Fibroblast of mammary gland (primary cell): ENCODE measurements around the gene TUBAL3.

ENCODE experiments used
- DNase-seq: peaks from one replicate; pipeline ENCODE4 v3.0.0-alpha.2; 2010; ENCODE audit warnings: low read depth
- H3K4me3 ChIP-seq: 2 replicates; pipeline ENCODE4 v1.5.1; 2011; ENCODE audit warnings: low read depth, mild to moderate bottlenecking, low read length, moderate library complexity; ENCODE audit not compliant: control insufficient read depth
- TF ChIP-seq, protein P1 (sequence below): conservative IDR thresholded peaks from 2 replicates; pipeline ENCODE4 v1.5.1; 2011; ENCODE audit warnings: low read depth, low read length, inconsistent platforms; ENCODE audit not compliant: control insufficient read depth, insufficient read depth

Gene TUBAL3

GRCh38 chr10:5396556-5397300 is 7.9 kb downstream of the TUBAL3 start:
- TF ChIP-seq, protein P1, sequence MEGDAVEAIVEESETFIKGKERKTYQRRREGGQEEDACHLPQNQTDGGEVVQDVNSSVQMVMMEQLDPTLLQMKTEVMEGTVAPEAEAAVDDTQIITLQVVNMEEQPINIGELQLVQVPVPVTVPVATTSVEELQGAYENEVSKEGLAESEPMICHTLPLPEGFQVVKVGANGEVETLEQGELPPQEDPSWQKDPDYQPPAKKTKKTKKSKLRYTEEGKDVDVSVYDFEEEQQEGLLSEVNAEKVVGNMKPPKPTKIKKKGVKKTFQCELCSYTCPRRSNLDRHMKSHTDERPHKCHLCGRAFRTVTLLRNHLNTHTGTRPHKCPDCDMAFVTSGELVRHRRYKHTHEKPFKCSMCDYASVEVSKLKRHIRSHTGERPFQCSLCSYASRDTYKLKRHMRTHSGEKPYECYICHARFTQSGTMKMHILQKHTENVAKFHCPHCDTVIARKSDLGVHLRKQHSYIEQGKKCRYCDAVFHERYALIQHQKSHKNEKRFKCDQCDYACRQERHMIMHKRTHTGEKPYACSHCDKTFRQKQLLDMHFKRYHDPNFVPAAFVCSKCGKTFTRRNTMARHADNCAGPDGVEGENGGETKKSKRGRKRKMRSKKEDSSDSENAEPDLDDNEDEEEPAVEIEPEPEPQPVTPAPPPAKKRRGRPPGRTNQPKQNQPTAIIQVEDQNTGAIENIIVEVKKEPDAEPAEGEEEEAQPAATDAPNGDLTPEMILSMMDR, result no peak
- H3K4me3 ChIP-seq, result no peak overlapping the region
- no peak for DNase-seq

DNA sequence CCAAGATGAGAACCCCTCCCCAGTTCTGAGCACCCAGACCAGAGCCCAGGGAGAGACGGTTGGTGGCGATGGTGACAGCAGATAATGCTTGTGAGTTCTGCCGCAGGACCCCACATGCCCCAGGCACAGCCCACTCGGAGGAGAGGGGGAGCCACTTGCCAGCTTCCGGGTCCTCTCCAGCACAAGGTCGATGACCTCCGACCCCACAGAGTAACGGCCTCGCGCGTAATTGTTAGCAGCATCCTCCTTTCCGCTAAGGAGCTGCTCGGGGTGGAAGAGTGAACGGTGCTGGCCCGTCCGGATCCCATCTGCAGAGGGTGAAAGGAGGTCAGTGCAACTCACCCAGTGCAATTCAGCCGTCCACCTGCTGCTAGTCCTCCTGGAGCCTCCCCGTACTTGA is 9.5 kb downstream of the TUBAL3 start:
- TF ChIP-seq, protein P1, result no peak
- DNase-seq, result no peak
- no peak overlapping the region for H3K4me3 ChIP-seq

GRCh38 chr10:5393529-5393928 is 11.1 kb downstream of the TUBAL3 start:
- H3K4me3 ChIP-seq, result no peak overlapping the region
- DNase-seq, result no peak
- TF ChIP-seq, protein P1, result no peak

DNA sequence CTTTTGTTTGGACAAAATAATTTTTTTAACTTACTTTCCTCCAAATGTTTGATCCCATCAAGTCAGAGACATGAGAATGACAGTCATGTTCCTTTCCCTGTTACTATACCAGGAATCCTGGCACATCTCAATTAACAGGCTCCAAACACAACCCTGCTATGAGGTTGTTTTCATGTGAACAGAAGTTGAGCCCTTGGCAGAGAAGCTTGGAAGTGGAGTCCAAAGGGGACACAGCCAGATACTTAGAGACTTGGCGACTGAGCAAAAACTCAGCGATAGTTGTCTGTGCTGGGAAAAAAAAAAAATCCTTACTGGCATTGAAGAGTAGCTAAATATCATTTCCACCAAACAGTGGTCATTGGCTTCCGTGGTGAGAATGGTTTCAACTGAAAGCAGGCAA is 12.8 kb downstream of the TUBAL3 start:
- H3K4me3 ChIP-seq, result no peak overlapping the region
- TF ChIP-seq, protein P1, result no peak
- DNase-seq, result no peak

DNA sequence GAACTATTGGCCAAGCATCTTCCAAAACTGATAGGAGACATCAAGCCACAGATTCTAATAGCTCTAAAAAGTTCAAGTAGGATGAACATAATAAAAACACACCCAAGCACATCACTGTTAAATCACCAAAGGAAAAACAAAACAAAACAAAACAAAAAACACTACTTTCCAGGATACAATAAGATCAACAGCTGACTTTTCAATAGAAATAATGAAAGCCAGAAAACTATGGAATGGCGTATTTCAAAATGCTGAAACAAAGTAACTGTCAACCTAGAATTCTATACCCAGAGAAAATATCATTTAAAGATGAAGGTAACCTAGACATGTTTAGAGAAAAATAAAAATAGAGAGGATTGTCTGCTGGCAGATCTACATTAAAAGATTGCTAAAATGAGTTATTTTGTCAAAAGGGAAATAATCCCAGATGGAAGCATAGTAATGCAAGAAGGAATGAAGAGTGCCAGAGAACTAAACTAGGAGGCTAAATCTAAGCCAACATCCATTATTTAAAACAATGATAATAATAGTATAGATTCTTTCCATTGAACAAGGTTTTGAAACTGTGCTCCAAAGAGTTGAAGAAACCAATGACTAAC is 13.9 kb downstream of the TUBAL3 start:
- TF ChIP-seq, protein P1, result no peak

DNA sequence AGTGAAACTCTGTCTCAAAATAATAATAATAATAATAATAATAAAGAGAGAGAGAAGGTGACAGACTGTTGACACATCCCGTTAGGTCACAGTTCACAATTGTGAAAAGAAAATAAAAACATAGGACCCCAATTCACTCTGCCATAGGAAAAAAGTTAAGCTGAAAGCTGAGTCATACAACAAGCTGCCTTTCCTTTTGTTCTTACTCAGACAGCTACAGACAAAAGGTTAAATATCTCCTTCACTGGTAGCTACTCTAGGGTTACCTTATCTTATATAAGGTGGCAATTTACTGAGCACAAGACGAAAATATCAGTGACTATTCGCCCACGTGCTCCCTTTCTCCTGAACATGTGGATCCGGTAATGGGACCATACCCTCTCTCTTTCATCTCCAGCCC is 17.5 kb downstream of the TUBAL3 start:
- H3K4me3 ChIP-seq, result no peak overlapping the region
- no peak for DNase-seq
- TF ChIP-seq, protein P1, result no peak

More for the DNA sequence above, 13.9 kb downstream of the TUBAL3 start:
- no peak for DNase-seq
- no peak overlapping the region for H3K4me3 ChIP-seq
